COR-L47 (cell line): Measurements from ENCODE around the gene ADAMTSL3.

ENCODE experiments used
- DNase-seq: peaks from one replicate; lab custom pipeline; 2025; lab: John Stamatoyannopoulos, UW

The ADAMTSL3 gene

GRCh38 chr15:83971992-83972391 lies 318.1 kb downstream of the ADAMTSL3 start:
- DNase-seq: no peak

- DNase-seq: no peak
Measured at GRCh38 chr15:83973816-83974215, 319.9 kb downstream of the ADAMTSL3 start.

DNA sequence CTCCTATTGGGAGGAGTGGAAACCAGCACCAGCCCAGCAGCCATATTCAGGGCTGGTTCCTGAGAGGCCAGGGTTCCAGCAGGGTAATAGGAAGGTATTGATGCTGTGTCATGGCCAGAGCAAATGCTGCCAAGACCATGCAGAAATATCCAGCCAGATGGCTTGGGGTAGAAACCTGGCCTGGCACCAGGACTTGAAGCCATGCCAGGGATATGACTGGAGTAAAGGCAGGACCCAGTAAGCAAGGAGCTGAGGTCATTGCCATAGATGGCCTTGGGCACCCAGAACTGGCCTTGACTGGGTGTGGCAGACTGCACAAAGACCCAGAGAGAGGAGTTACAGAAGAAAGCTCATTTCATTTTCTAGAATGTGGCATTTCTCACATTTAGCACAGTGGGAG lies 324.1 kb downstream of the ADAMTSL3 start:
- DNase-seq: no peak

DNA sequence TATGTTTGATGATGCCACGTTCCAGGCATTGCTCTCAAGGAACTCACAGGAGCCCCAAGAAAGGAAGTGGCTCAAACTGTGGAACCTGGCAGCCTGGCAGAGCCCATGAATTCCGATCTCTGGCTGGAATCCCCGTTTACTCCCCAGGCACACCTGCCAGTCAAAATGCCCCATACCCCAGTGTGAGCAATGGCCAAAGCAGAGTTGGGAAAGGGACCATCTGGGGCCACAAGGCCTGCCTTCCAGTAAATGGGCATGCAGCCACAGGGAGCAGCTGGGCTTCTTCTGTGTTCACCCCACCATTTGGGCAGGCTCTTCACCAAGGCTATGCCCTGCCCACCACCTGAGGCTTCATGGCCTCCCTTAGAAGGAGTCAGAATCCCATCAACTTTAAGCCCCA lies 324.7 kb downstream of the ADAMTSL3 start:
- no peak for DNase-seq

- DNase-seq: no peak
Measured at GRCh38 chr15:83980637-83981036, 326.7 kb downstream of the ADAMTSL3 start.

DNA sequence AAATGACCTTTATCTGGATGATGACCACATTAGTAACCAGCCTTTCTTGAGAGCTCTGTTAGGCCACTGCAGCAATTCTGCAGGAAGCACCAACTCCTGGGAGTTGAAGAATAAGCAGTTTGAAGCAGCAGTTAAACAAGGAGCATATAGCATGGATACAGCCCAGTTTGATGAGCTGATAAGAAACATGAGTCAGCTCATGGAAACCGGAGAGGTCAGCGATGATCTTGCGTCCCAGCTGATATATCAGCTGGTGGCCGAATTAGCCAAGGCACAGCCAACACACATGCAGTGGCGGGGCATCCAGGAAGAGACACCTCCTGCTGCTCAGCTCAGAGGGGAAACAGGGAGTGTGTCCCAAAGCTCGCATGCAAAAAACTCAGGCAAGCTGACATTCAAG lies 328.8 kb downstream of the ADAMTSL3 start:
- DNase-seq: no peak

DNA sequence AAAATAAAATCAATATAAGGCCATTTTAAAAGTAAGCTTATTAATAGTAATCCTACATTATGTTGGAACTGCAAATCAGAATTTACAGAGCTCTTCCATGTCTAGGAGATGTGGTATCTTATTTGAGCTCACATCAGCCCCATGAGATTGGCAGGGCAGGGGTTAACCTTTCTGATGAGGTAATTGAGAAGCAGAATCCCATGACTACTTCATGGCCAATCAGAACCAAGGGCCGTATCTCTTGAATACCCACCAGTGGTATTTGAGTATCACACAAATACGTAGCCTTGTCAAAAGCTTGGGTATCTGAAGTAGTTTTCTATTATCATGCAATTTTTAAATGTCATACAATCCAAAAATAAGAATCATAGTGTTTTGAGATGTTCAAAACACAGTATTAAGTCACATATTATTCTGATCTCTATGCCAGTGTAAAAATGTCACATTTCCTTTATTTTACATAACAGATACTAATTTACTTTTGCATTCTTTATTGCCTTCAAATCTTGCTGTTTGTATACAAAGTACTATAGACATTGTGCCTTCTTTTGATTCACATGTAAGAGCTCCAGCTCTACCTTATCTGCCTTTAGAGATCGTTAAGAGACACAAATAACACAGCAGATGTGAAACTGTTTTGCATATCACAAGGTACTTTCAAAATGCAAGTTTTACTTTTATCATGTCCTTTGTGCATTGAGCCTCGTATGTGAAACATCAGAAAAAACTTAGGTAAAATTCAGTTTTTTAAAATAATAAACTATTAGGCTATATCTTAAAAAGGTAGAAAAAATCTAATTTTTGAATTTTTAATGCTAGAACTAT lies 329.9 kb downstream of the ADAMTSL3 start:
- DNase-seq: no peak

GRCh38 chr15:83984601-83985000 lies 330.7 kb downstream of the ADAMTSL3 start:
- no peak for DNase-seq

GRCh38 chr15:83991163-83991562 lies 337.2 kb downstream of the ADAMTSL3 start:
- no peak for DNase-seq

DNA sequence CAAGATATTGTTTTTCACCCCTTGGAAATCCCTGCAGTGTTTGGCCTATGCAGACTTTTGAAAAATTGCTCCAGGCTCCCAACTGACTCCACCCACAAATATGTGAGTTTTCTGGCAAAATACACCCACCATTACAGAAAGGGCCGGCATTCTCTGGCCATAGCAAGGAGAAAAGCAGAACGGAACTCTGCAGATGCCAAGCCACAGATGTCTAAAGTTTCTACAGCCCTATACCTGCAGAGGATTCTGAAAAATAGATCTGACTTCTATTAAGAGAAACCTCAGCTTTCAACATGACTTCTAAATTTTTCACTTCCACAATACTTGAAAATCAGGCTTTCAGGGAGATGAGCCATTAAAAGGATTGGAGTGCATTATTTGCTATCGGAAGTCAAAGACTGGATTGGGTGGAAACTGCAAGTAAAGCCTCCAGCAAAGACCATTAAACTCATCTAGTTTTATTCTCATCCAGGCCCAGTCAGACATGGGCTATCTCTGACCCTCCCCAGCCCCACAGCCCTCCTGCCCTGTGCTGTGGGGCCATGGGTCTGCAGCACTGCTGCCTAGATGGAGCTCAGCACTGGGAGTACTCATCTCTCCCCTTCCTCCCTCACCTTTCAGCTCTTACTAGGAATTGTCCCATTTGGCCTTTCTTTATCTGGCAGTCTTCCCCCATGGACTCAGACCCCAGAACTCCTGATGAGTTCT lies 338.6 kb downstream of the ADAMTSL3 start:
- DNase-seq: no peak

GRCh38 chr15:83993591-83993990 lies 339.7 kb downstream of the ADAMTSL3 start:
- no peak for DNase-seq

- no peak for DNase-seq
Measured at GRCh38 chr15:83998486-83998885, 344.6 kb downstream of the ADAMTSL3 start.

- DNase-seq: no peak
Measured at GRCh38 chr15:83999396-84000135, 345.6 kb downstream of the ADAMTSL3 start.

GRCh38 chr15:84001037-84001436 lies 347.1 kb downstream of the ADAMTSL3 start:
- no peak for DNase-seq

DNA sequence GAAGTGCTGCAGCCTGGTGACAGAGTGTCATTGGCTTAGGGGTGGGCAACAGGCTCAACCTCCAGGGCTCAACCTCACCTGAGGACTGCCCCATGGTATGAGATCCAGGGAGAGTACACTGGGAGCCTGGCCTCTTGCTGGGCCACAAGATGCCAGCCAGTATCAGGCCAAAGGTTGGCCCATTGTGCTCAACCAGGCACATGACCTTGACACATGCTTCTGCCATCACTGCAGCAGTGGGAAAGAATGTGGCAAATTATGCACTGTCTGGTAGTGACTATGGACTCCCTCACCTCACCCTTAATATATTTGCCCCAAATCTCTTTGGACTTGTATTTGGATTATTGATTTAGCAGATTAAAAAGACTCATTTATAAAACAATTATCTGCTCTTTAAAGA lies 347.7 kb downstream of the ADAMTSL3 start:
- no peak for DNase-seq

DNA sequence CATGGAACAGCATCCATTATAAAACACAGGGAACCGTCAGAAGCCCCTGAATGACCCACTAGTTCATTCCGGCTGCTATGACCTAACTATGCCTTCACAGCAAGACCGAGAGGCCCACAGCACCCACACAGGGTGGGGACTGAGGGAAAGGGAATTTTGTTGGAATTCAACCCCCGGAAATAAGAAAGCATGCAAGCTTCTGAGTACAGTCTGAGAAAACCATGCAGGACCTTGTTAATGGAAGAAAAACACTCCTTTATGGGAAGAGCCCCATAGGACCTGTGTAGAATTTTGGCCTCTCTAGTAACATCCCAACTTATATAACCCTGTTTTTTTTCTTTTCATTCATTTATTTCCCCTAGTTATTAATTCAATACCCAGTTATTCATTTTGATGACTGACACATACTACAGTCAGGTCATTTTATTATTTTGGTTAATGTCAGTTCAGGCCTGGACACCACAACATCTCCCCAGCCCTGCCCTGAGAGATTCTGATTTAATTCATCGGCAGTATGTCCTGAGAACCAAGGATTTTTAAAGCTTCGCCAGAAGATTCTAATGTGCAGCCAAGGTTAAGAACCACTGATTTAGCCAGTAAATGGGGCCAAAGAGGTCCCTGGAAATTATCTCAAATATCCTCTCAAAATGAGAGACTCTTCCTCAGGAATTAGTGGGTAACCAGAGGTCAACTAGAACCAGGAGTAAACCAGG lies 350.0 kb downstream of the ADAMTSL3 start:
- DNase-seq: no peak

GRCh38 chr15:84006421-84006820 lies 352.5 kb downstream of the ADAMTSL3 start:
- DNase-seq: no peak

- DNase-seq: no peak
Measured at GRCh38 chr15:84009616-84010015, 355.7 kb downstream of the ADAMTSL3 start.

- DNase-seq: no peak
Measured at GRCh38 chr15:84010246-84010645, 356.3 kb downstream of the ADAMTSL3 start.

DNA sequence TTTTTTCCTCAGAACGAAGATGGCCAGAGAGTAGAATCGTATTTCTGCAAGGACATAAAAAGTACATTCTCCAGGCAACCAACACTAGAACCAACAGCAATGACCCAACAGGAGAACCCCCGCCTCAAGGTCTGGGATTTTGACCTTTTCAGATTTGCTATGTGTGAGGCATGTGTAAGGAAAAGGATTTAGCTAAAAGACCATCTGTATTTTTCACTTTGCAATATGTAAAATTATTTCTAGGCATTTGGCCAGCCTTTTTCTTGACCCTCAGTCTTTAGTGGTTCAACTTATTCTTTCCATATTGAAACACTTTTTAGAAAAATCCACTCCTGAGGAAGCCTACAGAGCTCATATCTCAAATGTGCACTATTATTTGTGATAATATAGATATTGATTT lies 362.4 kb downstream of the ADAMTSL3 start:
- DNase-seq: no peak

- no peak for DNase-seq
Measured at GRCh38 chr15:84022516-84022915, 368.6 kb downstream of the ADAMTSL3 start.

DNA sequence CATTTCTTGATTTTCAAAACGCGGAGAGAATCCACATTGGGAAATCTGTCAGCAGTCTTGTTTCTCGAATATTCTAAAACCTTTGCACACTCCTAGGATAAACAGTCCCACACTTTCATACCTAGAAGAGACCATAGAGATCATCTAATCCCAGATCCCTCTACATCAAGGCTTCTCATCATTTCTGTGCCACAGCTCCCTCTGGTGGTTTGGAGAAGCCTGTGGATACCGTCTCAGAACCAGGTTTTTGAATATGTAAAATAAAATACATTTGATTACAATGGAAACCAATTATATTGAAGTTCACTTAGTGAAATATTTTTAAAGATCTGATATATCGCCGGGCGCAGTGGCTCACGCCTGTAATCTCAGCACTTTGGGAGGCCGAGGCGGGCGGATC lies 369.7 kb downstream of the ADAMTSL3 start:
- peak; percentile 11 for DNase-seq
